HepG2 (cell line): ENCODE data around the gene VEGFA.

ENCODE experiments used
- DR1 ChIP-seq: sonication (generic); formaldehyde crosslinking; IDR thresholded peaks from 2 replicates; pipeline ENCODE4 v1.8.0; 2021; ENCODE audit warnings: mild to moderate bottlenecking, missing genetic modification reagents, inconsistent platforms
- FOXJ3 ChIP-seq: sonication (generic); formaldehyde crosslinking; IDR thresholded peaks from 2 replicates; pipeline ENCODE4 v1.4.0; 2020; ENCODE audit warnings: missing genetic modification reagents, mild to moderate bottlenecking, borderline replicate concordance
- HNF4A ChIP-seq: sonication (generic); formaldehyde crosslinking; IDR thresholded peaks from 2 replicates; pipeline ENCODE4 v1.4.0; 2020; ENCODE audit warnings: missing genetic modification reagents
- MZF1 ChIP-seq: sonication (generic); formaldehyde crosslinking; IDR thresholded peaks from 2 replicates; pipeline ENCODE4 v1.8.1; 2023; ENCODE audit warnings: mild to moderate bottlenecking, missing genetic modification reagents, borderline replicate concordance
- NRL ChIP-seq: sonication (generic); formaldehyde crosslinking; IDR thresholded peaks from 2 replicates; pipeline ENCODE4 v1.5.0; 2020; ENCODE audit warnings: missing genetic modification reagents, mild to moderate bottlenecking, moderate library complexity, borderline replicate concordance
- RARG ChIP-seq: sonication (generic); formaldehyde crosslinking; IDR thresholded peaks from 2 replicates; pipeline ENCODE4 v1.4.0; 2020; ENCODE audit warnings: low read depth, mild to moderate bottlenecking, missing genetic modification reagents
- ZNF121 ChIP-seq: sonication (generic); formaldehyde crosslinking; IDR thresholded peaks from 2 replicates; pipeline ENCODE4 v1.5.0; 2020; ENCODE audit warnings: mild to moderate bottlenecking, missing genetic modification reagents
- TF ChIP-seq, protein P1 (sequence below): IDR thresholded peaks from 2 replicates; pipeline ENCODE4 v1.6.1; 2016; ENCODE audit warnings: low read depth
- TF ChIP-seq, protein P2 (sequence below): sonication (generic); formaldehyde crosslinking; IDR thresholded peaks from 2 replicates; pipeline ENCODE4 v1.4.0; 2020; ENCODE audit warnings: mild to moderate bottlenecking, missing genetic modification reagents

DNA sequence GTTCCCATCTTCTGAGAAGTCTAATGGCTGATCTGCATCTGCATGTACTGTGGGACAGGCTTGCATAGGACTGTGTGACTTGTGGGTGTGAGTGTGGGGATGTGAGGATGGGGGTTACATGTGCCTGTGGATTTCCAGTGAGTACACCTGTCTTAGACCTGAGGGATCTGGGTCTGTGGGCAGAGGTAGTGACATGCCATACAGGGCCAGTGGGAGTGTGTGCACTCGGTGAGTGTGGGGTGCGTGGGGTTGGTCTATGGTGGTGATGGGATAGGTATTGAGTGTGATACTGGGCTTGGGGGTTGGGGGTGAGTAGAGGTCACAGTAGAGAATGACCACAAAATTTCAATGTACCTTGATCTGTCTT is 41.7 kb downstream of the VEGFA start:
- no peak for TF ChIP-seq DR1 (CRISPR knock-in tag)
- TF ChIP-seq NRL (CRISPR knock-in tag), result no peak
- TF ChIP-seq ZNF121, result no peak
- TF ChIP-seq FOXJ3 (CRISPR knock-in tag), result no peak
- TF ChIP-seq, protein P1, sequence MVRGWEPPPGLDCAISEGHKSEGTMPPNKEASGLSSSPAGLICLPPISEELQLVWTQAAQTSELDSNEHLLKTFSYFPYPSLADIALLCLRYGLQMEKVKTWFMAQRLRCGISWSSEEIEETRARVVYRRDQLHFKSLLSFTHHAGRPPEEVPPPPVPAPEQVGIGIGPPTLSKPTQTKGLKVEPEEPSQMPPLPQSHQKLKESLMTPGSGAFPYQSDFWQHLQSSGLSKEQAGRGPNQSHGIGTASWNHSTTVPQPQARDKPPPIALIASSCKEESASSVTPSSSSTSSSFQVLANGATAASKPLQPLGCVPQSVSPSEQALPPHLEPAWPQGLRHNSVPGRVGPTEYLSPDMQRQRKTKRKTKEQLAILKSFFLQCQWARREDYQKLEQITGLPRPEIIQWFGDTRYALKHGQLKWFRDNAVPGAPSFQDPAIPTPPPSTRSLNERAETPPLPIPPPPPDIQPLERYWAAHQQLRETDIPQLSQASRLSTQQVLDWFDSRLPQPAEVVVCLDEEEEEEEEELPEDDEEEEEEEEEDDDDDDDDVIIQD (CRISPR knock-in tag), result no peak
- TF ChIP-seq, protein P2, sequence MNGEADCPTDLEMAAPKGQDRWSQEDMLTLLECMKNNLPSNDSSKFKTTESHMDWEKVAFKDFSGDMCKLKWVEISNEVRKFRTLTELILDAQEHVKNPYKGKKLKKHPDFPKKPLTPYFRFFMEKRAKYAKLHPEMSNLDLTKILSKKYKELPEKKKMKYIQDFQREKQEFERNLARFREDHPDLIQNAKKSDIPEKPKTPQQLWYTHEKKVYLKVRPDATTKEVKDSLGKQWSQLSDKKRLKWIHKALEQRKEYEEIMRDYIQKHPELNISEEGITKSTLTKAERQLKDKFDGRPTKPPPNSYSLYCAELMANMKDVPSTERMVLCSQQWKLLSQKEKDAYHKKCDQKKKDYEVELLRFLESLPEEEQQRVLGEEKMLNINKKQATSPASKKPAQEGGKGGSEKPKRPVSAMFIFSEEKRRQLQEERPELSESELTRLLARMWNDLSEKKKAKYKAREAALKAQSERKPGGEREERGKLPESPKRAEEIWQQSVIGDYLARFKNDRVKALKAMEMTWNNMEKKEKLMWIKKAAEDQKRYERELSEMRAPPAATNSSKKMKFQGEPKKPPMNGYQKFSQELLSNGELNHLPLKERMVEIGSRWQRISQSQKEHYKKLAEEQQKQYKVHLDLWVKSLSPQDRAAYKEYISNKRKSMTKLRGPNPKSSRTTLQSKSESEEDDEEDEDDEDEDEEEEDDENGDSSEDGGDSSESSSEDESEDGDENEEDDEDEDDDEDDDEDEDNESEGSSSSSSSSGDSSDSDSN (CRISPR knock-in tag), result no peak
- no peak for TF ChIP-seq HNF4A (CRISPR knock-in tag)
- no peak for TF ChIP-seq RARG (CRISPR knock-in tag)
- TF ChIP-seq MZF1 (CRISPR knock-in tag), result no peak
